DMS53 (cell line): ENCODE measurements around the gene CYLD.

Experiments
- DNase-seq: peaks from one replicate; lab custom pipeline; 2025; lab: John Stamatoyannopoulos, UW

CYLD gene

DNA sequence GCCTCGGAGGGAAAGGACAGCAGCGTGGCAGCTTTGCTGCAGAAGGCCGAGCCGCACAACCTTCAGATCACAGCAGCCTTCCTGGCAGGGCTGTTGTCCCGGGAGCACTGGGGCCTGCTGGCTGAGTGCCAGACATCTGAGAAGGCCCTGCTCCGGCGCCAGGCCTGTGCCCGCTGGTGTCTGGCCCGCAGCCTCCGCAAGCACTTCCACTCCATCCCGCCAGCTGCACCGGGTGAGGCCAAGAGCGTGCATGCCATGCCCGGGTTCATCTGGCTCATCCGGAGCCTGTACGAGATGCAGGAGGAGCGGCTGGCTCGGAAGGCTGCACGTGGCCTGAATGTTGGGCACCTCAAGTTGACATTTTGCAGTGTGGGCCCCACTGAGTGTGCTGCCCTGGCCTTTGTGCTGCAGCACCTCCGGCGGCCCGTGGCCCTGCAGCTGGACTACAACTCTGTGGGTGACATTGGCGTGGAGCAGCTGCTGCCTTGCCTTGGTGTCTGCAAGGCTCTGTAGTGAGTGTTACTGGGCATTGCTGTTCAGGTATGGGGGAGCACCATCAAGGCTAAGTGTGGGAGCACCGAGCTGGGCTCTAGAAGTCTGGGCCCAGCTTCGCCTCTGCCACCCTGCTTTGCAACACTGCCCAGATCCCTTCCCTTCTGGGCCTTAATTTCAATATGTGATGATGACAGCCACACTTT lies 29.9 kb upstream of the CYLD start:
- peak; percentile 28 for DNase-seq

GRCh38 chr16:50712560-50712898 lies 29.4 kb upstream of the CYLD start:
- no peak for DNase-seq

GRCh38 chr16:50712956-50713355 lies 28.9 kb upstream of the CYLD start:
- no peak for DNase-seq

DNA sequence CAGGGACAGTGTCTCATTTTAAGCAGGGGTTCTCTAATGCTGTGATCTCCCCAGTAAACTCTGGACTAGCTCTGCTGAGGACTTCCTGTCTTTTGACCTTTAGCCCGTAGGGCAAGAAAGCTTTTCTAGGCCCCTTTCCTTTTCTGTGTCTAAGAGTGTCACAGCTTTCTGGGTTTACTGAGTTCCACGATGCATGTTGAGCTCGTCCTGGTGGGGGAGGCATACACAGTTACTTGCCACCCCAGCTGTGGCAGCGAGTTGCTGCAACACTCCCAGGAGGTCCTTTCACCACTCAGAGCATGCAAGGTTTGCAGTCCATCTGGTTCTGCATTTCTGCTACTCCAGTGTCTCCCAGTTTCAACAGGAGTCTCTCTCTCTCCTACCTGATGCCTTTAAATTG lies 24.8 kb upstream of the CYLD start:
- DNase-seq = no peak

GRCh38 chr16:50717494-50717893 lies 24.4 kb upstream of the CYLD start:
- DNase-seq = no peak

GRCh38 chr16:50718061-50718760 lies 23.7 kb upstream of the CYLD start:
- DNase-seq = no peak

DNA sequence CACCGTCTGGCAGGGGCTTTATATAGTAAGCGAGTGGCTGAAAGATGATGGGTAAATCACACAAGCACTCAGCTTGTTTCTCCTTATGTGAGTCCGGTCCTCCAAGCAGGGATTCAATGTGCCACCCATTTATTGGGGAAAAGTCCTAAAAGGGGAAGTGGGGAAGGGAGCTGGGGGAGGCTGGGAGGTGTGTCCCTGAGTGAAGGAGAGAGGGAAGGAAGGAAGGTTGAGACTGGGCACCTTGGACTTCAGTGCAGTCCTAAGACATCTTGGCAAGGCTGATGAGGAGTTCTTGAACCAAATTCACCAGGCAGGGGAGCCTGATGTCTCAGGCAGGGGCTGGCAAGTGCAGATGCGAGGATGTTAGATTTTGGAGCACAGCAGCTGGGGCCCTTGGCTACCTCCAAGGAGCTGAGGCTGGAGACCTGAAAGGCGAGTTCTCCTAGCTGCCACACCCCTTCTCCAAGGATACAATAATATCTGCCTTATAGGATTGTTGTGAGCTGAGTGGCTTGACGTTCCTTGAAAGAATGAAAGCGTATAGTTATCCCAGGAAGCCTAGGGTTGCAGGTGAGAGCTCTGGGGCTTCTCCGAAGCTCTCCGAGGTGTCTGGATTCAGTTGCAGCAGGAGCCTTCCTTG lies 23.0 kb upstream of the CYLD start:
- no peak for DNase-seq

DNA sequence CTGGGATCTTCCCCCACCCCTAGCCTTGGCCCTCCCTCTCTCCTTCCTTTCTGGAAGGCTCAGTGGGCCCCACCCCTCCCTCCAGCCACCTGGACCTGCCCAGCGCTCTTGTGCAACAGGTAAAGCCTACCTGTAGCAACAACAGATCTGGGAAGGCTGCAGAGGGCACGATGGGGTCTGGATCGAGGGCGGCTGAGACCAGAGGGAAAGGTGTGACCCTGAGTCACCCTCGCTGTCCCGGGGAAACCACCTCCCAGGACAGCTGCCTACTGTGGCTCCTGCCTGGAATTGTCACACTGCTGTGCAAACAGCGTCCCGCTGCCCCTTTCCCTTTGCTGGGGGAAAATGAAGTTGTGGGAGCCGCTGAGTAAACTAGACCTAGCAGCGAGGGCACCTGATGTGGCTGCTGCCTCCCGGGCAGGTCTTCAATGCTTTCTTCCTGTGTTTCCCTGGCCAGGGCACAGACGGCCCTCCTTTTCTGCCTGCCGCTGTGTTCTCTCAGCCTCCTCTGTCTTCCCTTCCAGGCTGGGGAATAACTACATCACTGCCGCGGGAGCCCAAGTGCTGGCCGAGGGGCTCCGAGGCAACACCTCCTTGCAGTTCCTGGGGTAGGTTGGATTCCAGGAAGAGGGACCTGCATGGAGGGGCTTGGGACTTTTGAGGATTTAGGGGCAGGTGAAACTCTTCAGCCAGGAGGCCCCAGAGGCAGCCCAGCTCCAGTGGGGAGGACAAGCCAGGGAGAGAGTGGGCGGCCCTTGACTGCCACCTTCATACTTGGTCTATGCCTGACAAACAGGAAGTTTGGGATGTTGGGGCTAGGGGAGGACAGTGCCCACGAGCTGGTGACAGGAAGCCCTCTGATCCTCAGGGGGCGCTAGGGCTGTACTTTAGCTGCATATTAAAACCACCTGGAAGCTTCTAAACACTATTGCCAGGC lies 22.2 kb upstream of the CYLD start:
- DNase-seq = peak; percentile 67

- DNase-seq = no peak
Observed at GRCh38 chr16:50721549-50722404, 20.1 kb upstream of the CYLD start.

- DNase-seq = no peak
Observed at GRCh38 chr16:50722405-50722737, 19.5 kb upstream of the CYLD start.

- DNase-seq = no peak
Observed at GRCh38 chr16:50722960-50723359, 18.9 kb upstream of the CYLD start.

DNA sequence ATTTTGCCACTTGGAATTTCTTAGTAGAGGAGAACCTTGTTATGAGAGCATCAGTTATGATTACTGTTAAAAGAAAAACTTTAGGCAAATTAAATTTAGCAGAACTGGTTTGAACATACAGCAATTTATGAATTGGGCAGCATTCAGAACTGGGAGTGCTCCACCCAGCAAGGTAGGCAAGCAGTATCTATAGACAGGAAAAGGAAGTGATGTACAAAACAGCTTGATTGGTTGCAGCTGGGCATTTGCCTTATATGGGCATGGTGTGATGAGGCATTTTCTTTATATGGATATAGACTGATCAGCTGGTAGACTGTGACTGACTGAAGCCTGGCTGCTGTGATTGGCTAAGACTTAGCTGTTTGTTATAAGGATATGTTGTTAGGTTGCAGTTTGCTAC lies 17.6 kb upstream of the CYLD start:
- DNase-seq = peak; percentile 47

DNA sequence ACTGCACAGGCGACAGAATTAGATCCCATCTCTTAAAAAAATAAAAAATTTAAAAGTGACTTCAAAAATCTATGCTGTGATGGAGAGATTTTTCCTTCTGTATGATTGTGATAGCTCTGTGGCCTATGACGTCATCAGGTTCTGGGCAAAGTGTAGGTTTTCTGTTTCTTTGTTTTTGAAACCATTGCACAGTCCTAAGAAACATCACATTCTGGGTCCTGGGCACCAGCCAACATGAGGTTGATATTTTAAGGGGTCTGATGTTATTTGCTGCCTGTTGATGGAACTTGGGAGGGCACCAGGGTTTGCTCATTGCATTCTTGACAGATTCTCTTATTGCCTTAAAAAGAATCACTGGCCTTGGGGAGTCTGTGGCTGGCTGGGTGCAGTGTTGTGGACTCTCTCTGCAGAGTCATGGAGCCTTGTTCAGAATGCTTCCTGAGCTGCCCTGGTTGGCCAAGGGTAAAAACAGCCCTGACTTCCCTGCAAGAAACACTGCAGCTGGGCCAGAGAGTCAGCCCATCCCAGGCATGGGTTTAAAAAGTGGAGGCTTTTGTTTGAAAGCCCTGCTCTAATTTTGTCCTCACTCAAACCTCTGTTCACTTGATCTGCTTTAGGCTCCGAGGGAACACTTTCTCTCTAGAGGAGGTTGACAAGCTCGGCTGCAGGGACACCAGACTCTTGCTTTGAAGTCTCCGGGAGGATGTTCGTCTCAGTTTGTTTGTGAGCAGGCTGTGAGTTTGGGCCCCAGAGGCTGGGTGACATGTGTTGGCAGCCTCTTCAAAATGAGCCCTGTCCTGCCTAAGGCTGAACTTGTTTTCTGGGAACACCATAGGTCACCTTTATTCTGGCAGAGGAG lies 10.5 kb upstream of the CYLD start:
- no peak for DNase-seq

DNA sequence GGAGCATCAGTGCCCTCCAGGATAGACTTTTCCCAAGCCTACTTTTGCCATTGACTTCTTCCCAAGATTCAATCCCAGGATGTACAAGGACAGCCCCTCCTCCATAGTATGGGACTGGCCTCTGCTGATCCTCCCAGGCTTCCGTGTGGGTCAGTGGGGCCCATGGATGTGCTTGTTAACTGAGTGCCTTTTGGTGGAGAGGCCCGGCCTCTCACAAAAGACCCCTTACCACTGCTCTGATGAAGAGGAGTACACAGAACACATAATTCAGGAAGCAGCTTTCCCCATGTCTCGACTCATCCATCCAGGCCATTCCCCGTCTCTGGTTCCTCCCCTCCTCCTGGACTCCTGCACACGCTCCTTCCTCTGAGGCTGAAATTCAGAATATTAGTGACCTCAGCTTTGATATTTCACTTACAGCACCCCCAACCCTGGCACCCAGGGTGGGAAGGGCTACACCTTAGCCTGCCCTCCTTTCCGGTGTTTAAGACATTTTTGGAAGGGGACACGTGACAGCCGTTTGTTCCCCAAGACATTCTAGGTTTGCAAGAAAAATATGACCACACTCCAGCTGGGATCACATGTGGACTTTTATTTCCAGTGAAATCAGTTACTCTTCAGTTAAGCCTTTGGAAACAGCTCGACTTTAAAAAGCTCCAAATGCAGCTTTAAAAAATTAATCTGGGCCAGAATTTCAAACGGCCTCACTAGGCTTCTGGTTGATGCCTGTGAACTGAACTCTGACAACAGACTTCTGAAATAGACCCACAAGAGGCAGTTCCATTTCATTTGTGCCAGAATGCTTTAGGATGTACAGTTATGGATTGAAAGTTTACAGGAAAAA lies 9.7 kb upstream of the CYLD start:
- DNase-seq = no peak

GRCh38 chr16:50733468-50733867 lies 8.4 kb upstream of the CYLD start:
- DNase-seq = no peak

DNA sequence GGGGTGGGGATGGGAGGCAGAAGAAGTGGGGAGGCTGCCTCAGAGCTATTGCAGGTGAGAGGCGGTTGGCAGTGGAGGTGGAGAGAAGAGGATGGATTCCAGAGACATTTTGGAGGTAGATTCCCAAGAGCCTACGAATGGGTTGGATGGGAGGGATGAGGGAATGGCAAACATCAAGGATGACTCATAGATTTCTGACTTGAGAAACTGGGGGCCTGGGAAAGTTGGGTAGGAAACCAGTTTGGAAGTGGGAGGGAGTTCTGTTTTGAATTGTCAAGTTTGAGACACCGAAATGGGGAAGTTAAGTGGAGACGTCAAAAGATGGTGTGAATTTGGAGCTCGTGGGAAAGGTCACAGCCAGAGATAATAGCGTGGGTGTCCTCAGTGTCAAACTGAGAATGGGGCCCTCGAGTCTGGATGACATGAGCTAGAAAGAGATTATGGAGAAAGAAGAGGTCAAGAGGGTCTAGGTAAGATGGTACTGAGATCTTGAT lies 6.2 kb upstream of the CYLD start:
- DNase-seq = no peak

DNA sequence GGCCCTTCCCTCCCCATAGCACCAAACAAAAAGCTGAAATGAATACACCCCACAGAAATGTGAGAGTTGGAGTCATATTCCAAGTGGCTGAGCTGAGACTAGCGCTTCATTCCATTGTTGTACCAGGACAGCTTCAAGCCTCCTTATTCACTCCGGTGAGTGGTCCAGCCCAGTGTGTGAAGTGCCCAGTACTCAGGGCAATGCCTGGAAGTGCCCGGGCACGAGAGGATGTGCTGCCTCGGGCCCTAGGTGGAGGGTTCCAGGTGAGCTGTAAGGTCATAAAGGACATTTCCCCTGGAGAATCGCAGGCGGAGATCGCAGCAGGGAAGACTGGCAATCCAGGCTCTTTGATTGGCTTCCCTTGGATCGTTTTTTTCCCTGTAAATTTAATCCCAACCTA lies 5.4 kb upstream of the CYLD start:
- no peak for DNase-seq

DNA sequence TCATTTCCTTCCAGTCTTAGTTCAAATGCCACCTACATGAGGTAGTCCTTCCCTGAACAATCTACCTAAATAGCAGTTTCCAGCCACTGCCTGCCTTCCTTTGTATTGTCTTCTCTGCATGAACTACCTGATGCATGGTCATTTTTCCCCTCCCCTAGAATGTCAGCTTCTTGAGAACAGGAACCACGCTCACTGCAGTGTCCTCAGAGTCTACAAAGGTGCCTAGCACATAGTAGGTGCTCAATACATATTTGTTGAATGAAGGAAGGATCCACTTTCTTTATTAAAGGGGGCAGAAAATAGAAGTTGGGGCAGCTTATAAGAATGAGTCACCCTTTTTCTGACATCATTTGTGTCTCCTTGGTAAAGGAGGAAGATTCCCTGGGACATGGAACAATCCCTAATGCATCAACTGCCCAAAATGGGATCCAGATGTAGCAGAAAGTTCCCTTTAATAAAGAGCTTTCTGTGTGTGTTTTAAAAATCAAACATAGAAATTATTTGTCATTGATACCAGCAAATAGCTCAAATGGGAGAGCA lies 4.4 kb upstream of the CYLD start:
- no peak for DNase-seq

GRCh38 chr16:50739031-50739430 lies 2.9 kb upstream of the CYLD start:
- no peak for DNase-seq
